CD14-positive monocyte (primary cell): ENCODE data around the gene C5orf63. TPM values are rescaled to one million over a fixed set of nuclear protein-coding genes. Genes with fewer than 3 reads are reported as not detected.

ENCODE experiments used
- DNase-seq, 3 donors: peaks; one replicate each; pipeline ENCODE4 v3.0.0-alpha.2; 2011 to 2022
- H2AFZ ChIP-seq: 2 replicates; pipeline ENCODE4 v1.6.0; 2012; ENCODE audit warnings: mild to moderate bottlenecking, low read depth, low read length, inconsistent platforms; ENCODE audit not compliant: insufficient read depth, poor library complexity, severe bottlenecking
- H3K27ac ChIP-seq, 2 donors: 1 replicate in 1 of 2; 2 replicates in 1 of 2; pipeline ENCODE4 v1.5.1; 2012 to 2013; ENCODE audit warnings: low read length in 2 of 2, control low read depth in 1 of 2, inconsistent platforms in 1 of 2, low read depth in 1 of 2, mild to moderate bottlenecking in 1 of 2
- H3K27me3 ChIP-seq, 2 donors: one replicate each; pipeline versions ENCODE4 v1.6.0 to v1.6.1; 2011 to 2013; ENCODE audit warnings: low read length in 2 of 2; ENCODE audit not compliant: control insufficient read depth in 2 of 2, insufficient read depth in 2 of 2
- H3K36me3 ChIP-seq, 2 donors: replicated peaks in 1 of 2; 1 replicate in 1 of 2; 2 replicates in 1 of 2; pipeline versions ENCODE4 v1.5.1 to v1.6.1; 2012 to 2013; ENCODE audit warnings: low read length in 2 of 2, control low read depth in 1 of 2, inconsistent platforms in 1 of 2, mild to moderate bottlenecking in 1 of 2; ENCODE audit not compliant: insufficient read depth in 2 of 2, control insufficient read depth in 1 of 2
- H3K4me1 ChIP-seq, 2 donors: 1 replicate in 1 of 2; 2 replicates in 1 of 2; pipeline versions ENCODE4 v1.5.1 to v1.6.1; 2012 to 2013; ENCODE audit warnings: low read length in 2 of 2, control low read depth in 1 of 2, inconsistent platforms in 1 of 2, mild to moderate bottlenecking in 1 of 2, moderate library complexity in 1 of 2; ENCODE audit not compliant: insufficient read depth in 2 of 2, control insufficient read depth in 1 of 2
- H3K4me2 ChIP-seq: replicated peaks from 2 replicates; pipeline ENCODE3; 2012; ENCODE audit warnings: low read length, moderate library complexity, mild to moderate bottlenecking; ENCODE audit not compliant: poor library complexity, severe bottlenecking; ENCODE audit errors: extremely low read depth
- H3K4me3 ChIP-seq, 3 experiments: fragments of 200-600 bp in 1 of 3; sonication (generic) in 1 of 3; replicated peaks in 1 of 3; 1 replicate in 2 of 3; 2 replicates in 1 of 3; pipeline ENCODE4 v1.5.1; 2011 to 2013; ENCODE audit warnings: low read length in 3 of 3, mild to moderate bottlenecking in 3 of 3, control low read depth in 2 of 3, low read depth in 2 of 3, inconsistent platforms in 1 of 3, moderate library complexity in 1 of 3
- H3K79me2 ChIP-seq: 2 replicates; pipeline ENCODE4 v1.6.0; 2012; ENCODE audit warnings: mild to moderate bottlenecking, control low read depth, inconsistent platforms, low read length, moderate library complexity; ENCODE audit not compliant: insufficient read depth
- H3K9ac ChIP-seq: 2 replicates; pipeline ENCODE4 v1.6.0; 2017; ENCODE audit warnings: low read length, mild to moderate bottlenecking; ENCODE audit not compliant: insufficient read depth, poor library complexity, severe bottlenecking
- H3K9me3 ChIP-seq, 2 donors: replicated peaks in 1 of 2; 1 replicate in 1 of 2; 2 replicates in 1 of 2; pipeline versions ENCODE4 v1.5.1 to v1.6.1; 2012 to 2013; ENCODE audit warnings: low read length in 2 of 2, control low read depth in 1 of 2; ENCODE audit not compliant: control insufficient read depth in 1 of 2, insufficient read depth in 1 of 2
- H4K20me1 ChIP-seq: 2 replicates; pipeline ENCODE4 v1.6.0; 2012; ENCODE audit warnings: mild to moderate bottlenecking, low read length, control low read depth, moderate library complexity; ENCODE audit not compliant: insufficient read depth
- H3K27ac Mint-ChIP-seq, 7 donors: one replicate each; pipeline ENCODE4 v1.8.0; 2020; ENCODE audit warnings: mild to moderate bottlenecking in 7 of 7, mixed read lengths in 7 of 7, moderate library complexity in 6 of 7, inconsistent platforms in 2 of 7
- H3K27me3 Mint-ChIP-seq, 3 donors: one replicate each; pipeline ENCODE4 v1.8.0; 2021 to 2022; ENCODE audit warnings: low read depth in 3 of 3, mild to moderate bottlenecking in 3 of 3, mixed read lengths in 3 of 3, moderate library complexity in 3 of 3, inconsistent platforms in 1 of 3
- H3K36me3 Mint-ChIP-seq, 2 donors: one replicate each; pipeline ENCODE4 v1.8.0; 2020; ENCODE audit warnings: mixed read lengths in 2 of 2, inconsistent platforms in 1 of 2, mild to moderate bottlenecking in 1 of 2
- H3K4me1 Mint-ChIP-seq: one replicate; pipeline ENCODE4 v1.8.0; 2020; ENCODE audit warnings: mild to moderate bottlenecking, mixed read lengths
- H3K4me3 Mint-ChIP-seq, 2 donors: one replicate each; pipeline ENCODE4 v1.8.0; 2020; ENCODE audit warnings: mild to moderate bottlenecking in 2 of 2, mixed read lengths in 2 of 2, moderate library complexity in 1 of 2
- H3K9me3 Mint-ChIP-seq, 7 donors: one replicate each; pipeline ENCODE4 v1.8.0; 2020 to 2022; ENCODE audit warnings: mixed read lengths in 7 of 7, mild to moderate bottlenecking in 6 of 7, moderate library complexity in 6 of 7, inconsistent platforms in 2 of 7
- CTCF ChIP-seq: fragments of 200-600 bp; IDR thresholded peaks from one replicate; pipeline ENCODE4 v1.8.0; 2022; ENCODE audit warnings: antibody characterized with exemption, mild to moderate bottlenecking
- WGBS: methylation state at CpG from one replicate; pipeline ENCODE4 v1.1.5; 2013; ENCODE audit warnings: missing lambda C conversion rate; ENCODE audit not compliant: insufficient coverage; 5-methylcytosine and 5-hydroxymethylcytosine counted together
- intact Hi-C, 2 donors: fragments of 100-400 bp; cut with micrococcal nuclease; formaldehyde crosslinking; loops; one replicate each; pipeline versions ENCODE4 v1.15.0 to v1.15.1; 2023
- polyA plus RNA-seq, 3 donors: library from polyadenylated mRNA; depleted of rRNA in 1 of 3; unstranded in 2 of 3; stranded (reverse) in 1 of 3; fragments of 300-500 nt in 2 of 3; fragments of >200 nt in 1 of 3; fragmentation: Illumina TruSeq in 2 of 3; gene quantifications; 1 replicate in 2 of 3; 2 replicates in 1 of 3; pipeline ENCODE4 v1.2.3, GENCODE V29; 2012 to 2021

Gene C5orf63
- polyA plus RNA-seq, 3 donors, result 0.27 to 1.5 TPM; not detected in 1

GRCh38 chr5:127096328-127096993 lies 23.2 kb upstream of the C5orf63 start:
- TF ChIP-seq CTCF, result no peak
- Histone ChIP-seq H2AFZ (no peak overlapping the region), H3K9ac (no peak overlapping the region), H3K79me2 (no peaks in the 10 kb centered on the region), H3K27me3 (no peaks in the 10 kb centered on the region), H3K4me1 (no peaks in the 10 kb centered on the region), H3K27ac (no peak overlapping the region), H3K9me3 (no peaks in the 10 kb centered on the region), H4K20me1 (no peaks in the 10 kb centered on the region), H3K36me3 (no peaks in the 10 kb centered on the region), H3K4me3 (no peak overlapping the region), H3K4me2 (no peak overlapping the region)
- DNase-seq, result no peak
- intact Hi-C loops, result no loop called here
- H3K27ac Mint-ChIP-seq, result no peak overlapping the region
- 83% methylated on average over 4 of the region's 9 CpGs for WGBS
- no peaks in the 10 kb centered on the region for H3K4me1 Mint-ChIP-seq
- H3K9me3 Mint-ChIP-seq, result peaks cover 0 to 3% (median 0%) of the 10 kb centered on the region in 7 donors
- no peaks in the 10 kb centered on the region for H3K36me3 Mint-ChIP-seq
- peaks cover 2 to 5% (median 2%) of the 10 kb centered on the region in 3 donors for H3K27me3 Mint-ChIP-seq
- no peak overlapping the region for H3K4me3 Mint-ChIP-seq

GRCh38 chr5:127094161-127094814 lies 21.0 kb upstream of the C5orf63 start:
- H3K9me3 ChIP-seq, result no peaks in the 10 kb centered on the region
- no CpG with 5 or more reads among the region's 2 CpGs for WGBS

More at GRCh38 chr5:127094161-127094814, 21.0 kb upstream of the C5orf63 start:
- no peak for TF ChIP-seq CTCF
- peaks cover 2 to 3% (median 2%) of the 10 kb centered on the region in 3 donors for H3K27me3 Mint-ChIP-seq
- H3K27ac Mint-ChIP-seq, result no peak overlapping the region
- Histone ChIP-seq H3K4me3 (no peak overlapping the region), H3K27me3 (no peaks in the 10 kb centered on the region), H3K4me1 (no peaks in the 10 kb centered on the region), H3K4me2 (no peak overlapping the region), H3K79me2 (no peaks in the 10 kb centered on the region), H3K9ac (no peak overlapping the region), H4K20me1 (no peaks in the 10 kb centered on the region), H3K27ac (no peak overlapping the region), H2AFZ (no peak overlapping the region), H3K36me3 (no peaks in the 10 kb centered on the region)
- H3K4me1 Mint-ChIP-seq, result no peaks in the 10 kb centered on the region
- intact Hi-C loops, result no loop called here
- DNase-seq, result no peak
- H3K4me3 Mint-ChIP-seq, result no peak overlapping the region
- no peaks in the 10 kb centered on the region for H3K9me3 Mint-ChIP-seq
- no peaks in the 10 kb centered on the region for H3K36me3 Mint-ChIP-seq
